ENCODE data around the gene TRA2B. TPM values are rescaled to one million over a fixed set of nuclear protein-coding genes. Genes with fewer than 3 reads are reported as not detected.

Gene TRA2B
- total and polyA plus RNA-seq, 2 of the 8 experiments (the other 6 are each of a cell fraction or from before 2014, with no cell fraction given), result 206 to 274 TPM

DNA sequence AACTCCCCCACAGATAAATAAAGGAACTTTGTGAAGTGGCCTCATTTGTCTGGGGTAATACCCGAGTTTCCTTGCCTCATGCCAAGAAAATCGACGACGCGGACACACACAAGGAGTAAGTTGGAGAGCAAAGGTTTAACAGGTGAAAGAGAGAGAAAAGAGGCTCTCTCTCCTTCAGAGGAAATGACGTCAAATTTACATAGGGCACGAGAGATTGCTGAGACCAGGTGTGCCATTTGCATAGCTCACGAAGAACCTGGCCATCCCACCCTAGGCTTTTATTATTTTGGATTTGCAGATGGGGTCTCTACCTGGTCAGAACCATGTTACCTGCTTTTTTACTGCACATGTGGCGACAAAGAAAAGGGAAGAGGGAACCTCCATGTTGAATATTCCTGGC, 63.7 kb downstream of the TRA2B start:
- Histone ChIP-seq H3K23ac (ENCODE audit: insufficient read length) (no peak overlapping the region), H2BK12ac (ENCODE audit: low read depth, low read length) (no peak overlapping the region), H3K14ac (ENCODE audit: insufficient read length) (no peak overlapping the region), H3K9me3 (ENCODE audit: insufficient read depth in 2 of 2, low read depth in 1 of 2, low read length in 1 of 2) (no peaks in the 10 kb centered on the region), H2AK5ac (ENCODE audit: low read depth, low read length) (no peak overlapping the region), H2AFZ (ENCODE audit: low read length) (peak overlapping the region; percentile 75), H2BK5ac (ENCODE audit: low read depth, low read length) (no peak overlapping the region), H3K4me1 (replicated peaks in 1 of 4; ENCODE audit: control insufficient read depth in 3 of 4, insufficient read depth in 4 of 4, low read length in 3 of 4) (peaks cover 0 to 4% (median 1%) of the 10 kb centered on the region in 4 experiments; a peak in 2 of 7 replicates), H2BK20ac (ENCODE audit: low read length) (no peak overlapping the region; the same call in 1 of the 2 replicates), H3K56ac (replicated peaks; ENCODE audit: insufficient read length, low read depth, low read length) (no peak overlapping the region), H3K9ac (replicated peaks in 1 of 4; ENCODE audit: extremely low read depth in 1 of 4, low read depth in 3 of 4, low read length in 3 of 4) (no peak overlapping the region), H3K79me1 (ENCODE audit: low read depth, low read length) (no peaks in the 10 kb centered on the region), H4K20me1 (replicated peaks in 1 of 2; ENCODE audit: control insufficient read depth in 1 of 2, insufficient read depth in 2 of 2, low read length in 2 of 2) (no peaks in the 10 kb centered on the region), H3K4me3 (ENCODE audit: extremely low read depth in 1 of 4, insufficient read depth in 2 of 4, low read depth in 3 of 4, low read length in 4 of 4) (no peak overlapping the region), H3K23me2 (ENCODE audit: low read depth, low read length) (no peaks in the 10 kb centered on the region), H4K91ac (replicated peaks; ENCODE audit: insufficient read length, low read length) (no peak overlapping the region), H2BK15ac (ENCODE audit: low read length) (no peak overlapping the region), H3K4me2 (ENCODE audit: insufficient read depth in 1 of 2, low read depth in 2 of 2, low read length in 2 of 2) (no peak overlapping the region), H3K27me3 (replicated peaks in 1 of 4; ENCODE audit: control insufficient read depth in 3 of 4, extremely low read depth in 1 of 4, insufficient read depth in 3 of 4, low read length in 3 of 4) (no peaks in the 10 kb centered on the region), H3K36me3 (ENCODE audit: control insufficient read depth in 2 of 4, insufficient read depth in 4 of 4, low read length in 3 of 4) (no peaks in the 10 kb centered on the region), H3K27ac (ENCODE audit: low read depth, low read length) (no peak overlapping the region), H4K5ac (ENCODE audit: insufficient read length, low read depth, low read length) (no peak overlapping the region), H4K8ac (ENCODE audit: extremely low read depth, insufficient read depth, low read length) (no peak overlapping the region), H2BK120ac (replicated peaks; ENCODE audit: low read depth, low read length) (no peak overlapping the region), H3K18ac (ENCODE audit: extremely low read depth, low read length) (no peak overlapping the region), H3K79me2 (ENCODE audit: control insufficient read depth in 1 of 2, insufficient read depth in 2 of 2, low read length in 2 of 2) (no peaks in the 10 kb centered on the region), H3K4ac (replicated peaks; ENCODE audit: insufficient read length, low read depth, low read length) (no peak overlapping the region)
- WGBS, 2 experiments (ENCODE audit: extremely low coverage in 1 of 2, insufficient coverage in 1 of 2, insufficient read length in 1 of 2, insufficient replicate concordance in 2 of 2, low coverage in 1 of 2, low lambda C conversion rate in 2 of 2, missing lambda C conversion rate in 1 of 2), result 73% methylated on average over 9 of the region's 9 CpGs; no CpG with 5 or more reads in 1 of the 2 experiments
- no peak for DNase-seq (ENCODE audit: low read depth in 1 of 2, low spot score in 2 of 2)
- TF ChIP-seq JUN (IDR thresholded peaks at IDR 0.05; ENCODE audit: low read depth, low read length), result no peak
- TF ChIP-seq CBX8 (IDR thresholded peaks at IDR 0.05; ENCODE audit: borderline replicate concordance, low read depth, low read length), result no peak
- TF ChIP-seq, protein P1, sequence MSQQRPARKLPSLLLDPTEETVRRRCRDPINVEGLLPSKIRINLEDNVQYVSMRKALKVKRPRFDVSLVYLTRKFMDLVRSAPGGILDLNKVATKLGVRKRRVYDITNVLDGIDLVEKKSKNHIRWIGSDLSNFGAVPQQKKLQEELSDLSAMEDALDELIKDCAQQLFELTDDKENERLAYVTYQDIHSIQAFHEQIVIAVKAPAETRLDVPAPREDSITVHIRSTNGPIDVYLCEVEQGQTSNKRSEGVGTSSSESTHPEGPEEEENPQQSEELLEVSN (IDR thresholded peaks at IDR 0.05), result peak; percentile 35; the same call in 1 of the 2 replicates
- FAIRE-seq, result no peak
- ChIA-PET CTCF (ENCODE audit: partially characterized antibody) (interaction anchor here (0.6 to 2.2 kb wide), 6 partner anchors 8 to 214 kb away, joined by 3 to 7 read pairs (median 4); no protein-coding TSS in a partner anchor), POLR2A (ENCODE audit: partially characterized antibody) (interaction anchor here (0.8 to 2.1 kb wide), 2 partner anchors 17 to 38 kb away, joined by 3 to 4 read pairs; no protein-coding TSS in a partner anchor)

All from H1 (cell line).